ENCODE results near the gene ADAMTS15.

The ADAMTS15 gene

GRCh38 chr11:130448416-130449309 lies at the start of gene ADAMTS15:
Gene ADAMTS15 (plus strand): TSS chr11:130448645. CDS start chr11:130448974, 329 bp downstream.
- DNase-seq (ENCODE audit: low read depth in 2 of 3, low spot score in 2 of 3): peak in 2 of 3 experiments; percentile 9 to 26

- no peak for DNase-seq (ENCODE audit: low read depth in 2 of 3, low spot score in 2 of 3)
Observed at GRCh38 chr11:130399196-130399595, 49.2 kb upstream of the ADAMTS15 start.

- DNase-seq (ENCODE audit: low read depth in 2 of 3, low spot score in 2 of 3): no peak
Observed at GRCh38 chr11:130400781-130401483, 47.5 kb upstream of the ADAMTS15 start.

- DNase-seq (ENCODE audit: low read depth in 2 of 3, low spot score in 2 of 3): no peak
Observed at GRCh38 chr11:130402570-130402969, 45.9 kb upstream of the ADAMTS15 start.

GRCh38 chr11:130403271-130403804 lies 45.1 kb upstream of the ADAMTS15 start:
- DNase-seq (ENCODE audit: low read depth in 2 of 3, low spot score in 2 of 3): no peak

GRCh38 chr11:130403967-130404366 lies 44.5 kb upstream of the ADAMTS15 start:
- no peak for DNase-seq (ENCODE audit: low read depth in 2 of 3, low spot score in 2 of 3)

GRCh38 chr11:130404727-130405126 lies 43.7 kb upstream of the ADAMTS15 start:
- DNase-seq (ENCODE audit: low read depth in 2 of 3, low spot score in 2 of 3): no peak

GRCh38 chr11:130405428-130405827 lies 43.0 kb upstream of the ADAMTS15 start:
- no peak for DNase-seq (ENCODE audit: low read depth in 2 of 3, low spot score in 2 of 3)

- no peak for DNase-seq (ENCODE audit: low read depth in 2 of 3, low spot score in 2 of 3)
Observed at GRCh38 chr11:130407978-130408377, 40.5 kb upstream of the ADAMTS15 start.

- DNase-seq (ENCODE audit: low read depth in 2 of 3, low spot score in 2 of 3): no peak
Observed at GRCh38 chr11:130408401-130408890, 40.0 kb upstream of the ADAMTS15 start.

GRCh38 chr11:130408901-130409300 lies 39.5 kb upstream of the ADAMTS15 start:
- DNase-seq (ENCODE audit: low read depth in 2 of 3, low spot score in 2 of 3): no peak

GRCh38 chr11:130409594-130410388 lies 38.7 kb upstream of the ADAMTS15 start:
- DNase-seq (ENCODE audit: low read depth in 2 of 3, low spot score in 2 of 3): no peak

GRCh38 chr11:130411223-130411622 lies 37.2 kb upstream of the ADAMTS15 start:
- no peak for DNase-seq (ENCODE audit: low read depth in 2 of 3, low spot score in 2 of 3)

GRCh38 chr11:130413405-130414106 lies 34.9 kb upstream of the ADAMTS15 start:
- no peak for DNase-seq (ENCODE audit: low read depth in 2 of 3, low spot score in 2 of 3)

GRCh38 chr11:130414107-130415080 lies 34.1 kb upstream of the ADAMTS15 start:
- DNase-seq (ENCODE audit: low read depth in 2 of 3, low spot score in 2 of 3): no peak

- no peak for DNase-seq (ENCODE audit: low read depth in 2 of 3, low spot score in 2 of 3)
Observed at GRCh38 chr11:130415731-130416529, 32.5 kb upstream of the ADAMTS15 start.

GRCh38 chr11:130416530-130416882 lies 31.9 kb upstream of the ADAMTS15 start:
- DNase-seq (ENCODE audit: low read depth in 2 of 3, low spot score in 2 of 3): no peak

- no peak for DNase-seq (ENCODE audit: low read depth in 2 of 3, low spot score in 2 of 3)
Observed at GRCh38 chr11:130416906-130417305, 31.5 kb upstream of the ADAMTS15 start.

Measured in activated CD8-positive, alpha-beta memory T cell treated with anti-CD3 and anti-CD28 coated beads for 48 hours (primary cell).